OCI-LY3 (cell line): Measurements from ENCODE around the gene SURF6.
A peak's percentile ranks its signal among the peaks of the same experiment; 100 is the strongest.

Source experiments
- H2AFZ ChIP-seq: fragments of 200-600, 300-600 bp; shearing (Covaris generic); 2 replicates; pipeline ENCODE4 v1.6.0; 2014; ENCODE audit warnings: antibody characterized with exemption, low read depth, low read length
- H3K27ac ChIP-seq: fragments of 200-600, 300-600 bp; sonication (generic); 2 replicates; pipeline ENCODE4 v1.5.1; 2014; ENCODE audit warnings: mild to moderate bottlenecking, low read length, moderate library complexity, mixed read lengths
- H3K27me3 ChIP-seq: fragments of 200-600, 300-600 bp; sonication (generic); 2 replicates; pipeline ENCODE4 v1.6.1; 2014; ENCODE audit warnings: low read depth, low read length, mixed read lengths
- H3K36me3 ChIP-seq: fragments of 200-600, 300-600 bp; sonication (generic); replicated peaks from 2 replicates; pipeline ENCODE3; 2014; ENCODE audit warnings: low read depth, low read length, mixed read lengths
- H3K4me1 ChIP-seq: fragments of 300-600, 200-600 bp; sonication (generic); 2 replicates; pipeline ENCODE4 v1.6.1; 2014; ENCODE audit warnings: low read length, mixed read lengths
- H3K4me2 ChIP-seq: fragments of 200-600, 300-600 bp; sonication (generic); 2 replicates; pipeline ENCODE4 v1.6.1; 2014; ENCODE audit warnings: low read length, mixed read lengths
- H3K4me3 ChIP-seq: fragments of 300-600, 200-600 bp; sonication (generic); 2 replicates; pipeline ENCODE4 v1.5.1; 2014; ENCODE audit warnings: antibody characterized with exemption, mild to moderate bottlenecking, low read length, moderate library complexity
- H3K79me2 ChIP-seq: fragments of 300-600, 200-600 bp; shearing (Covaris generic); 2 replicates; pipeline ENCODE4 v1.6.1; 2014; ENCODE audit warnings: mild to moderate bottlenecking, low read length, mixed read lengths
- H3K9ac ChIP-seq: fragments of 300-600, 200-600 bp; shearing (Covaris generic); 2 replicates; pipeline ENCODE4 v1.6.0; 2014; ENCODE audit warnings: mild to moderate bottlenecking, low read length, moderate library complexity
- H3K9me3 ChIP-seq: fragments of 200-600, 300-600 bp; shearing (Covaris generic); 2 replicates; pipeline ENCODE4 v1.6.1; 2014; ENCODE audit warnings: low read length, mixed read lengths; ENCODE audit not compliant: insufficient read depth
- H4K20me1 ChIP-seq: fragments of 200-600, 300-600 bp; sonication (generic); 2 replicates; pipeline ENCODE4 v1.6.1; 2016; ENCODE audit warnings: low read length, mixed read lengths; ENCODE audit not compliant: insufficient read depth
- CTCF ChIP-seq: fragments of 200-600, 300-600 bp; sonication (generic); IDR thresholded peaks from 2 replicates; pipeline ENCODE4 v1.5.1; 2014; ENCODE audit warnings: antibody characterized with exemption, low read length, low read depth
- EZH2phosphoT487 ChIP-seq: fragments of 200-600 bp; shearing (Covaris generic); IDR thresholded peaks from 2 replicates; pipeline ENCODE4 v1.6.1; 2018; ENCODE audit warnings: antibody characterized with exemption, mixed run types, low read depth

Gene SURF6

GRCh38 chr9:133349965-133350616, 14.1 kb upstream of the SURF6 start:
- Histone ChIP-seq H3K4me2 (peak overlapping the region; percentile 96; the same call in 1 of the 2 replicates), H3K9ac (no peak overlapping the region), H3K4me3 (0 out of 2 replicates have a peak overlapping the region, but pooled peaks have one; percentile 89), H3K4me1 (peaks cover 25% of the 10 kb centered on the region), H3K9me3 (no peaks in the 10 kb centered on the region), H2AFZ (no peak overlapping the region), H3K79me2 (peaks cover 57% of the 10 kb centered on the region), H3K27ac (no peak overlapping the region), H3K36me3 (peaks cover 63% of the 10 kb centered on the region), H3K27me3 (no peaks in the 10 kb centered on the region), H4K20me1 (peaks cover 42% of the 10 kb centered on the region)
- TF ChIP-seq EZH2phosphoT487 (no peak), CTCF (no peak)

DNA sequence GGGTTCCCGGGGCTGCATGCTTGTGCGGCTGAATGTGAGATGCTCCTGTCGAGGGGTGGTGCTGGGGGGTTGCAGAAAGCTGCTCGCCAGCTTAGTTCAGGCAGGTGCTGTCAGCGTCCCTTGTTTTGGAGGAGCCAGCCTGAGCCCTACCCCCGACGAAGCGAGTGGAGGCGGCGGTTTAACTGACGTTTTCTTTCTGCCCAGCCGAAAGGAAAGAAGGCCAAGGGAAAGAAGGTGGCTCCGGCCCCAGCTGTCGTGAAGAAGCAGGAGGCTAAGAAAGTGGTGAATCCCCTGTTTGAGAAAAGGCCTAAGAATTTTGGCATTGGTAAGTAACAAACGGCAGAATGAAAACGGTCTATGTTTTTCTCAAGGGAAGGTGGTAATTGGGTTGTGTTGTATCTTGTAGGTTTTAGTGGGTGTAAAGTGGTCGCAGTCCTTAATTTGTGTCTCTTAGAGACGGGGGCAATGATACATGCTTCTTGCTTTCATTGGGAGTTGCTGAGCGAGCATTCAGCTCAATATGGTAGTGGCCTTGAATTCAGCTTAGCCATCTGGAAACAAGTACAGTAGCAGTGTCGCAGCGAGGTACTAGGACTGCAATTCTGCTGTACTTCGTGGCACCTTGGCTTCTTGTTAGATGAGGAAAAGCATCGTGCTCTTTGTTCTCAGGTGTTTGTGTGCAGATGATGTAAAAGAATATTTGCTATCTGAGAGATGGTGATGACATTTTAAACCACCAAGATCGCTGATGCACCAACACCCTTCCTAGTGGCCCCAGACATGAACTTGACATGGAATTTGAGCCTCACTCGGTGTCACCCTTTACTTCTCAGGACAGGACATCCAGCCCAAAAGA, 13.0 kb upstream of the SURF6 start:
- TF ChIP-seq EZH2phosphoT487 = no peak
- TF ChIP-seq CTCF = no peak

DNA sequence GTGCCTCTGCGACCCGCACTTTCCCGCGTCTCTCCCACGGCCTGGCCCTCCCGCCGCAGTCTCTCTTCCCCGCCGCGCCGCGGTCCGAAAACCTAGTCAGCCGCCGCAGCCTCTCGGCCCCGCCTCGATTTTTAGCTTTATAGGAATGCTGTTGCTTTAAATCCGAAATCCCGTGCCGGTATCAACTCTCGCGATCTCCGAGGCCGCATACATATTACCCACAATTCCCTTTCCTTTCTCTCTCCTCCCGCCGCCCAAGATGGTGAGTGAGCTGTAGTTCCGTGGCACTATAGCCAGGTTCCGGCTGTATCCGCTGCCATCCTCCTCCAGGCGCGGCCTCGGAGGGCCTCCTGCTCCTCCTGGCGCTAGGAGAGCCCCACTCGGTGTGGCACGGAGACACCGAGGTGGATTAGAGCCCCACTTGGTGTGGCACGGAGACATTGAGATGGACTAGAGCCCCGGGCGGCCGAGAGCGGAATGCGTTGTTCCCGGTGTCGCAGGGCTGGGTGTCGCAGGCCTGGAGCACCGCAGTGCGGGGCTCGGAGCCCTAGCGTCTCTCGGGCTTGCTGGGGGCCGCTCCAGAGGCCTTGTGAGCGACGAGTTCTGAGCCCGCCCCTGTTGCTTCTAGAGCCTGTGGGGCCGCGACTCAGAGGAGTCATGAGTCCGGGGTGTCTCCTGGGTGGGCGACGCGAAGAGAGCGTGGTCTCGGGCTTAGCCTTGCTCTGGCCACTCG, 12.2 kb upstream of the SURF6 start, which contains the start of the genes MED22 and RPL7A:
Gene MED22 (minus strand): TSS at position 147 of the 733 bp plus-strand sequence. CDS start 1,469 bp downstream, outside the sequence.
Gene RPL7A (plus strand): TSS at position 234 of the 733 bp plus-strand sequence. CDS start 26 bp downstream, at position 260.
- peaks cover 78% of the 10 kb centered on the region for H3K36me3 ChIP-seq
- peak within 1 kb of the TSS; percentile 96 for H3K4me2 ChIP-seq
- no peak within 1 kb of the TSS for H2AFZ ChIP-seq
- H3K27me3 ChIP-seq = no peaks in the 10 kb centered on the region
- H3K4me3 ChIP-seq = peak within 1 kb of the TSS; percentile 89
- peaks cover 42% of the 10 kb centered on the region for H4K20me1 ChIP-seq
- peaks cover 51% of the 10 kb centered on the region for H3K79me2 ChIP-seq
- peak within 1 kb of the TSS; percentile 81 for H3K27ac ChIP-seq
- no peak for TF ChIP-seq CTCF
- TF ChIP-seq EZH2phosphoT487 = no peak
- no peaks in the 10 kb centered on the region for H3K9me3 ChIP-seq
- H3K9ac ChIP-seq = peak within 1 kb of the TSS; percentile 100
- H3K4me1 ChIP-seq = peaks cover 20% of the 10 kb centered on the region

More for the DNA sequence above, 13.0 kb upstream of the SURF6 start:
- Histone ChIP-seq H3K4me3 (peak overlapping the region; percentile 89), H3K9ac (peak overlapping the region; percentile 100), H3K4me2 (peak overlapping the region; percentile 96), H3K79me2 (peaks cover 51% of the 10 kb centered on the region), H3K27ac (peak overlapping the region; percentile 81), H2AFZ (no peak overlapping the region), H4K20me1 (peaks cover 42% of the 10 kb centered on the region), H3K27me3 (no peaks in the 10 kb centered on the region), H3K9me3 (no peaks in the 10 kb centered on the region), H3K36me3 (peaks cover 74% of the 10 kb centered on the region), H3K4me1 (peaks cover 20% of the 10 kb centered on the region)
